ENCODE measurements around the gene MED27. TPM values are rescaled to one million over a fixed set of nuclear protein-coding genes. Genes with fewer than 3 reads are reported as not detected.

MED27 gene
- total and polyA plus RNA-seq, 10 of the 15 experiments (the other 5 are each of a cell fraction or from before 2014, with no cell fraction given), result 20.3 to 50.3 (median 35.5) TPM

DNA sequence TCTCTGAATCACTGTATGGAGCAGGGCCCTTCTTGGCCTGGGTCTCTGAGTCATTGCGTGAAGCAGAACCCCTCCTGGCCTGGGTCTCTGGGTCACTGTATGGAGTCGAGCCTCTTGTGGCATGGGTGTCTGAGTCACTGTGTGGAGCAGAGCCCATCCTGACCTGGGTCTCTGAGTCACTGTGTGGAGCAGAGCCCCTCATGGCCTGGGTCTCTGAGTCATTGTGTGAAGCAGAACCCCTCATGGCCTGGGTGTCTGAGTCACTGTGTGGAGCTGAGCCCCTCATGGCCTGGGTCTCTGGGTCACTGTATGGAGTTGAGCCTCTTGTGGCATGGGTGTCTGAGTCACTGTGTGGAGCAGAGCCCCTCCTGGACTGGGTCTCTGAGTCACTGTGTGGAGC, 245.8 kb downstream of the MED27 start (continued):
- TF ChIP-seq FOXM1 (IDR thresholded peaks at IDR 0.05; ENCODE audit: low read depth, low read length), result no peak

DNA sequence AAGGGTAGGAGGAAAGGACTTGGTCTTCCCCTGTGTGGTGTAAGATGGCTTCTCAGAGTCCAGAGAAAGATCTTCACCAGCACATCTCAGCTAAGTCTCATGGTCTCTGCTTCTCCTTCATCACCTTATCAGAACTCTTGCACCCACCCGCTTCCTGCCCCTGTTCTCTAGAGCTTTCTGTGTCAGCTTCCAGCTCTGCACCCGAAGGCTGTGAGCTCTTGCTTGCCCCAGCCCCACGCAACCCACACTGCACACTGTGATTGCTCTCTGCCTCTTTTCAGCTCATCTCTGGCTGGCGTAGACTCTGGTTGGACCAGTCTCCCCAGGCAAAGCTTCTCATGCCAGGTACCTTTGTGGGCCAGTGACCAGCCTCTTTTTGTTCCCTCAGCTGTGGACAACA, 246.6 kb downstream of the MED27 start:
- WGBS (ENCODE audit: insufficient coverage, insufficient replicate concordance, low lambda C conversion rate, missing lambda C conversion rate), result 45% methylated on average over 4 of the region's 4 CpGs
- no peak overlapping the region for H3K27ac ChIP-seq (ENCODE audit: control insufficient read depth, insufficient read depth)
- ChIA-PET SMC1A (ENCODE audit: uncharacterized antibody, unreplicated experiment) (no interaction called here), POLR2A (no interaction called here), RAD21 (ENCODE audit: unreplicated experiment) (no interaction called here), CTCF (no interaction called here)
- no peaks in the 10 kb centered on the region for H3K36me3 ChIP-seq (ENCODE audit: control insufficient read depth in 2 of 2, insufficient read depth in 2 of 2, low read length in 1 of 2)
- no TSS peak for BruUV-seq (replicated peaks)
- FAIRE-seq (no peak), DNase-seq (ENCODE audit: low read depth, low spot score) (no peak), ATAC-seq (no peak)
- H3K4me1 ChIP-seq (ENCODE audit: control insufficient read depth, insufficient read depth, low read length), result no peaks in the 10 kb centered on the region
- in situ Hi-C loops (cut with MboI), result no loop called here
- no peak overlapping the region for H3K9ac ChIP-seq (ENCODE audit: control insufficient read depth, insufficient read depth, low read length)
- no peaks in the 10 kb centered on the region for H4K20me1 ChIP-seq (ENCODE audit: control insufficient read depth, insufficient read depth)
- H2AFZ ChIP-seq (ENCODE audit: control insufficient read depth, low read depth, low read length), result no peak overlapping the region
- intact Hi-C loops (cut with micrococcal nuclease; ENCODE audit: unreplicated experiment), result no loop called here
- no peaks in the 10 kb centered on the region for H3K79me2 ChIP-seq (ENCODE audit: control insufficient read depth, insufficient read depth, low read length)
- H3K9me3 ChIP-seq (replicated peaks; ENCODE audit: control insufficient read depth, insufficient read depth, low read length), result no peaks in the 10 kb centered on the region; the same call in 2 of the 3 replicates
- no peak overlapping the region for H3K4me2 ChIP-seq (ENCODE audit: control insufficient read depth, insufficient read depth)
- H3K27me3 ChIP-seq (replicated peaks in 1 of 2; ENCODE audit: control insufficient read depth in 2 of 2, insufficient read depth in 2 of 2, low read length in 1 of 2), result peaks cover 0 to 1% of the 10 kb centered on the region in 2 experiments; a peak in 1 of 4 replicates
- H3K4me3 ChIP-seq, result no peak overlapping the region
- TF ChIP-seq, protein P1, sequence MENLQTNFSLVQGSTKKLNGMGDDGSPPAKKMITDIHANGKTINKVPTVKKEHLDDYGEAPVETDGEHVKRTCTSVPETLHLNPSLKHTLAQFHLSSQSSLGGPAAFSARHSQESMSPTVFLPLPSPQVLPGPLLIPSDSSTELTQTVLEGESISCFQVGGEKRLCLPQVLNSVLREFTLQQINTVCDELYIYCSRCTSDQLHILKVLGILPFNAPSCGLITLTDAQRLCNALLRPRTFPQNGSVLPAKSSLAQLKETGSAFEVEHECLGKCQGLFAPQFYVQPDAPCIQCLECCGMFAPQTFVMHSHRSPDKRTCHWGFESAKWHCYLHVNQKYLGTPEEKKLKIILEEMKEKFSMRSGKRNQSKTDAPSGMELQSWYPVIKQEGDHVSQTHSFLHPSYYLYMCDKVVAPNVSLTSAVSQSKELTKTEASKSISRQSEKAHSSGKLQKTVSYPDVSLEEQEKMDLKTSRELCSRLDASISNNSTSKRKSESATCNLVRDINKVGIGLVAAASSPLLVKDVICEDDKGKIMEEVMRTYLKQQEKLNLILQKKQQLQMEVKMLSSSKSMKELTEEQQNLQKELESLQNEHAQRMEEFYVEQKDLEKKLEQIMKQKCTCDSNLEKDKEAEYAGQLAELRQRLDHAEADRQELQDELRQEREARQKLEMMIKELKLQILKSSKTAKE (IDR thresholded peaks at IDR 0.05; ENCODE audit: low read depth, poor library complexity, severe bottlenecking), result no peak
- TF ChIP-seq, protein P2, sequence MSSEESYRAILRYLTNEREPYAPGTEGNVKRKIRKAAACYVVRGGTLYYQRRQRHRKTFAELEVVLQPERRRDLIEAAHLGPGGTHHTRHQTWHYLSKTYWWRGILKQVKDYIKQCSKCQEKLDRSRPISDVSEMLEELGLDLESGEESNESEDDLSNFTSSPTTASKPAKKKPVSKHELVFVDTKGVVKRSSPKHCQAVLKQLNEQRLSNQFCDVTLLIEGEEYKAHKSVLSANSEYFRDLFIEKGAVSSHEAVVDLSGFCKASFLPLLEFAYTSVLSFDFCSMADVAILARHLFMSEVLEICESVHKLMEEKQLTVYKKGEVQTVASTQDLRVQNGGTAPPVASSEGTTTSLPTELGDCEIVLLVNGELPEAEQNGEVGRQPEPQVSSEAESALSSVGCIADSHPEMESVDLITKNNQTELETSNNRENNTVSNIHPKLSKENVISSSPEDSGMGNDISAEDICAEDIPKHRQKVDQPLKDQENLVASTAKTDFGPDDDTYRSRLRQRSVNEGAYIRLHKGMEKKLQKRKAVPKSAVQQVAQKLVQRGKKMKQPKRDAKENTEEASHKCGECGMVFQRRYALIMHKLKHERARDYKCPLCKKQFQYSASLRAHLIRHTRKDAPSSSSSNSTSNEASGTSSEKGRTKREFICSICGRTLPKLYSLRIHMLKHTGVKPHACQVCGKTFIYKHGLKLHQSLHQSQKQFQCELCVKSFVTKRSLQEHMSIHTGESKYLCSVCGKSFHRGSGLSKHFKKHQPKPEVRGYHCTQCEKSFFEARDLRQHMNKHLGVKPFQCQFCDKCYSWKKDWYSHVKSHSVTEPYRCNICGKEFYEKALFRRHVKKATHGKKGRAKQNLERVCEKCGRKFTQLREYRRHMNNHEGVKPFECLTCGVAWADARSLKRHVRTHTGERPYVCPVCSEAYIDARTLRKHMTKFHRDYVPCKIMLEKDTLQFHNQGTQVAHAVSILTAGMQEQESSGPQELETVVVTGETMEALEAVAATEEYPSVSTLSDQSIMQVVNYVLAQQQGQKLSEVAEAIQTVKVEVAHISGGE (CRISPR knock-in tag; IDR thresholded peaks at IDR 0.05), result no peak
- no peak for TF ChIP-seq RELA (IDR thresholded peaks at IDR 0.05; ENCODE audit: borderline replicate concordance, partially characterized antibody)
- TF ChIP-seq, protein P3, sequence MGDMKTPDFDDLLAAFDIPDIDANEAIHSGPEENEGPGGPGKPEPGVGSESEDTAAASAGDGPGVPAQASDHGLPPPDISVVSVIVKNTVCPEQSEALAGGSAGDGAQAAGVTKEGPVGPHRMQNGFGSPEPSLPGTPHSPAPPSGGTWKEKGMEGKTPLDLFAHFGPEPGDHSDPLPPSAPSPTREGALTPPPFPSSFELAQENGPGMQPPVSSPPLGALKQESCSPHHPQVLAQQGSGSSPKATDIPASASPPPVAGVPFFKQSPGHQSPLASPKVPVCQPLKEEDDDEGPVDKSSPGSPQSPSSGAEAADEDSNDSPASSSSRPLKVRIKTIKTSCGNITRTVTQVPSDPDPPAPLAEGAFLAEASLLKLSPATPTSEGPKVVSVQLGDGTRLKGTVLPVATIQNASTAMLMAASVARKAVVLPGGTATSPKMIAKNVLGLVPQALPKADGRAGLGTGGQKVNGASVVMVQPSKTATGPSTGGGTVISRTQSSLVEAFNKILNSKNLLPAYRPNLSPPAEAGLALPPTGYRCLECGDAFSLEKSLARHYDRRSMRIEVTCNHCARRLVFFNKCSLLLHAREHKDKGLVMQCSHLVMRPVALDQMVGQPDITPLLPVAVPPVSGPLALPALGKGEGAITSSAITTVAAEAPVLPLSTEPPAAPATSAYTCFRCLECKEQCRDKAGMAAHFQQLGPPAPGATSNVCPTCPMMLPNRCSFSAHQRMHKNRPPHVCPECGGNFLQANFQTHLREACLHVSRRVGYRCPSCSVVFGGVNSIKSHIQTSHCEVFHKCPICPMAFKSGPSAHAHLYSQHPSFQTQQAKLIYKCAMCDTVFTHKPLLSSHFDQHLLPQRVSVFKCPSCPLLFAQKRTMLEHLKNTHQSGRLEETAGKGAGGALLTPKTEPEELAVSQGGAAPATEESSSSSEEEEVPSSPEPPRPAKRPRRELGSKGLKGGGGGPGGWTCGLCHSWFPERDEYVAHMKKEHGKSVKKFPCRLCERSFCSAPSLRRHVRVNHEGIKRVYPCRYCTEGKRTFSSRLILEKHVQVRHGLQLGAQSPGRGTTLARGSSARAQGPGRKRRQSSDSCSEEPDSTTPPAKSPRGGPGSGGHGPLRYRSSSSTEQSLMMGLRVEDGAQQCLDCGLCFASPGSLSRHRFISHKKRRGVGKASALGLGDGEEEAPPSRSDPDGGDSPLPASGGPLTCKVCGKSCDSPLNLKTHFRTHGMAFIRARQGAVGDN (IDR thresholded peaks at IDR 0.05), result no peak
- TF ChIP-seq, protein P4, sequence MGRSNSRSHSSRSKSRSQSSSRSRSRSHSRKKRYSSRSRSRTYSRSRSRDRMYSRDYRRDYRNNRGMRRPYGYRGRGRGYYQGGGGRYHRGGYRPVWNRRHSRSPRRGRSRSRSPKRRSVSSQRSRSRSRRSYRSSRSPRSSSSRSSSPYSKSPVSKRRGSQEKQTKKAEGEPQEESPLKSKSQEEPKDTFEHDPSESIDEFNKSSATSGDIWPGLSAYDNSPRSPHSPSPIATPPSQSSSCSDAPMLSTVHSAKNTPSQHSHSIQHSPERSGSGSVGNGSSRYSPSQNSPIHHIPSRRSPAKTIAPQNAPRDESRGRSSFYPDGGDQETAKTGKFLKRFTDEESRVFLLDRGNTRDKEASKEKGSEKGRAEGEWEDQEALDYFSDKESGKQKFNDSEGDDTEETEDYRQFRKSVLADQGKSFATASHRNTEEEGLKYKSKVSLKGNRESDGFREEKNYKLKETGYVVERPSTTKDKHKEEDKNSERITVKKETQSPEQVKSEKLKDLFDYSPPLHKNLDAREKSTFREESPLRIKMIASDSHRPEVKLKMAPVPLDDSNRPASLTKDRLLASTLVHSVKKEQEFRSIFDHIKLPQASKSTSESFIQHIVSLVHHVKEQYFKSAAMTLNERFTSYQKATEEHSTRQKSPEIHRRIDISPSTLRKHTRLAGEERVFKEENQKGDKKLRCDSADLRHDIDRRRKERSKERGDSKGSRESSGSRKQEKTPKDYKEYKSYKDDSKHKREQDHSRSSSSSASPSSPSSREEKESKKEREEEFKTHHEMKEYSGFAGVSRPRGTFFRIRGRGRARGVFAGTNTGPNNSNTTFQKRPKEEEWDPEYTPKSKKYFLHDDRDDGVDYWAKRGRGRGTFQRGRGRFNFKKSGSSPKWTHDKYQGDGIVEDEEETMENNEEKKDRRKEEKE (IDR thresholded peaks at IDR 0.05), result no peak
- TF ChIP-seq HDAC2 (IDR thresholded peaks at IDR 0.05), result no peak
- TF ChIP-seq PAX8 (IDR thresholded peaks at IDR 0.05), result no peak
